HG02885 (cell line): ENCODE results near the gene SNX6.
"Not testable (repeated sequence)": the region's sequence is repeated elsewhere in the genome, so short reads cannot be mapped to it uniquely, and the experiment has no call there.

Source experiments
- ATAC-seq: cut with Tn5 transposase; IDR thresholded peaks from one replicate; pipeline ENCODE4 v1.9.1; 2021; ENCODE audit warnings: mild to moderate bottlenecking; ENCODE audit not compliant: unreplicated experiment, poor library complexity

SNX6 gene

DNA sequence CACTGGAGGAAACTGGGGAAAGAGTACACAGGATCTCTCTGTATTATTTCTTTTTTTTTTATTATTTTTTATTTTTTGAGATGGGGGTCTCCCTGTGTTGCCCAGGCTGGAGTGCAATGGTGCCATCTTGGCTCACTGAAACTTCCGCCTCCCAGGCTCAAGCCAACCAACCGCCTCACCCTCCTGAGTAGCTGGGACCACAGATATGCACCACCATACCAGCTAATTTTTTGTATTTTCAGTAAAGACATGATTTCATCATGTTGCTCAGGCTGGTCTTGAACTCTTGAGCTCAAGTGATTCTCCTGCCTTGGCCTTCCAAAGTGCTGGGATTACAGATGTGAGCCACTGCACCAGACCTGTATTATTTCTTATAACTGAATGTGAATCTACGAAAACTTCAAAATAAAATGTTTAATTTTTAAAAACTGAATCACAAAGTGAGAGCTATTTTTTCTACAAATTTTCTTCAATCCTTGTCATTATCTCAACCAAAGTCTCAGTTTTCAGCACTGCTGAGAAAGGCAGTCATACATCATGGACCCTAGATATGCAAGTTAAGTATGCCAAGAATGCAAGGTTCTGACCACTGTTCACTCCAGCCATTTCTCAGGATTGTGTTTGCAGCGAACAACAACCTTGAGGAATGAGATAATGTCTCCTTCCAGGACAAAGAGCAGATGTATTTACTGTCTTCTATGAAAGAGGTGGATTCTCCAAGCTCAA, 92.8 kb downstream of the SNX6 start:
- no peak for ATAC-seq

DNA sequence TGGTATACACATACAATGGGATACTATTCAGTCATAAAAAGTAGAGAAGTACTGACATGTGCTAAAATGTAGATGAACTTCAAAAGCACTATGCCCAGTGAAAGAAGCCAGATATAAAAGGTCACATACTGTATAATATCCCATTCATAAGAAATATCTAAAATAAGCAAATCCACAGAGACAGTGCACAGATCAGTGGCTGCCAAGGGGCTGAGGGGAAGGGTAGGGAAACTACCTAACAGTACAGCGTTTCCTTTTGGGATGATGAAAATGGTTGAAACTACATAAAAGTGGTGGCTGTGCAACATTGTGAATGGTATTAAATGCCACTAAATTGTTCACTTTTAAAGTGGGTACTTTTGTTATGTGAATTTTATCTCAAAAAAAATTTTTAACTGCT, 102.4 kb downstream of the SNX6 start:
- ATAC-seq = no peak

DNA sequence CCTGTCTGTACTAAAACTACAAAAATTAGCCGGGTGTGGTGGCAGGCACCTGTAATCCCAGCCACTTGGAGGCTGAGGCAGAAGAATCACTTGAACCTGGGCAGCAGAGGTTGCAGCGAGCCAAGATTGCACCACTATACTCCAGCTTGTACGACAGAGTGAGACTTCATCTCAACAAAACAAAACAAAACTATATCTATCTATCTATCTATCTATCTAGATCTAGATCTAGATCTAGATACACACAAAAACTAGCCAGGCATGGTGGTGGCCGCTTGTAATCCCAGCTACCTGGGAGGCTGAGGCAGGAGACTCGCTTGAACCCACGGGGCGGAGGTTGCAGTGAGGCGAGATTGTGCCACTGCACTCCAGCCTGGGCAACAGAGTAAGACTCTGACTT, 105.7 kb downstream of the SNX6 start:
- ATAC-seq = not testable (repeated sequence)

DNA sequence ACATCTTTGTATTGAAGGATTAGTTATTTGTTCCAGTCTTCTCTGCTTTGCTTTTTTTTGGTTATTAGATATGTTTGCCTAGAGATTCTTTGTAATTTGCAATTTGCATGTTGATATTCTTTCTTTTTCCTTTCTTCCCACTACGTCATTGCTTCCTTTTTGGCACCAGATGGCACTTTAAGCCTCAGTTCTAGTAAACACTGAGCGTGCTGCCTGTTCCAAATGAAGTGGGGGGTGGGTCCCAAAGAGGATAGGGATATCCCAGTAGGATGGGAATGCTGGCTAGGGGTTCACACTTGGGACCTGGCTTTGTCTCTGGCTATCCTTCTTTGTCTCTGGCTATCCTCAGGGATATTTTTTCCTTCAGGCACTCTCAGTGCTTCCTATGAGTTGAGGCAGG, 107.5 kb downstream of the SNX6 start:
- no peak for ATAC-seq

DNA sequence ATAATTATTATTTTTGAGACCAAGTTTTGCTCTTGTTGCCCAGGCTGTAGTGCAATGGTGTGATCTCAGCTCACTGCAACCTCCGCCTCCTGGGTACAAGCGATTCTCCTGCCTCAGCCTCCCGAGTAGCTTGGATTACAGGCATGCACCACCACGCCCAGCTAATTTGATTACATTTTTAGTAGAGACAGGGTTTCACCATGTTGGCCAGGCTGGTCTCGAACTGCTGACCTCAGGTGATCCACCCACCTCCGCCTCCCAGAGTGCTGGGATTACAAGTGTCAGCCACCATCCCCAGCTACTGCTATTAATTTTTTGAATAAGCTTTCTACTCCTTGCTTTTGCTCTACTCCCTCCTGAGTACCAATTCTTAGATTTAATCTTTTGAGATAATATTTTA, 108.9 kb downstream of the SNX6 start:
- not testable (repeated sequence) for ATAC-seq

DNA sequence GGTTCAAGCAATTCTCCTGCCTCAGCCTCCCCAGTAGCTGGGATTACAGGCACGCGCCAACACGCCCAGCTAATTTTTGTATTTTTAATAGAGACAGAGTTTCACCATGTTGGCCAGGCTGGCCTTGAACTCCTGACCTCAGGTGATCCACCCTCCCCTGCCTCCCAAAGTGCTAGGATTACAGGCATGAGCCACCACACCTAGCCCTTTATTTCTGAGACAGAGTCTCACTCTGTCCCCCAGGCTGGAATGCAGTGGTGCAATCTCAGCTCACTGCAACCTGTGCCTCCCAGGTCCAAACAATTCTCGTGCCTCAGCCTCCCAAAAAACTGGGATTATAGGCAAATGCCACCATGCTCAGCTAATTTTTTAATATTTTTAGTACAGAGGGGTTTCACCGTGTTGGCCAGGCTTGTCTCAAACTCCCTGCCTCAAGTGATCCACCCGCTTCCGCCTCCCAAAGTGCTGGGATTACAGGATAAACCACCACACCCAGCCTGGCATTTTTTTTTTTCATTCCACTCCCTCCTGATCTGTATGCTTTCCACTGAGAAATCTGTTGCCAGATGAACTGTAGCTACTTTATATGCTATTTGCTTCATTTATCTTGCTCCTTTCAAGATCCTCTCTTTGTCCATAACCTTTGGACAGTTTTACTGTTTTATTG, 109.5 kb downstream of the SNX6 start:
- ATAC-seq = not testable (repeated sequence)
